PFSK-1 (cell line): ENCODE measurements around the gene DENND6B.

ENCODE experiments used
- POLR2AphosphoS5 ChIP-seq: IDR thresholded peaks from 2 replicates; pipeline ENCODE4 v1.6.1; 2012; ENCODE audit warnings: low read depth, mild to moderate bottlenecking, control low read depth, low read length, moderate library complexity
- TAF1 ChIP-seq: IDR thresholded peaks from 2 replicates; pipeline ENCODE4 v1.6.1; 2012; ENCODE audit warnings: low read length, control low read depth, borderline replicate concordance; ENCODE audit not compliant: insufficient read depth
- TF ChIP-seq, protein P1 (sequence below), 2 experiments: IDR thresholded peaks; 2 replicates each; pipeline versions ENCODE4 v1.6.1 to v1.8.0; 2011 to 2012; ENCODE audit warnings: low read depth in 2 of 2, low read length in 2 of 2, control low read depth in 1 of 2, inconsistent platforms in 1 of 2, mild to moderate bottlenecking in 1 of 2, moderate library complexity in 1 of 2; ENCODE audit not compliant: insufficient read depth in 1 of 2

- no peak for TF ChIP-seq POLR2AphosphoS5
- TF ChIP-seq, protein P1, sequence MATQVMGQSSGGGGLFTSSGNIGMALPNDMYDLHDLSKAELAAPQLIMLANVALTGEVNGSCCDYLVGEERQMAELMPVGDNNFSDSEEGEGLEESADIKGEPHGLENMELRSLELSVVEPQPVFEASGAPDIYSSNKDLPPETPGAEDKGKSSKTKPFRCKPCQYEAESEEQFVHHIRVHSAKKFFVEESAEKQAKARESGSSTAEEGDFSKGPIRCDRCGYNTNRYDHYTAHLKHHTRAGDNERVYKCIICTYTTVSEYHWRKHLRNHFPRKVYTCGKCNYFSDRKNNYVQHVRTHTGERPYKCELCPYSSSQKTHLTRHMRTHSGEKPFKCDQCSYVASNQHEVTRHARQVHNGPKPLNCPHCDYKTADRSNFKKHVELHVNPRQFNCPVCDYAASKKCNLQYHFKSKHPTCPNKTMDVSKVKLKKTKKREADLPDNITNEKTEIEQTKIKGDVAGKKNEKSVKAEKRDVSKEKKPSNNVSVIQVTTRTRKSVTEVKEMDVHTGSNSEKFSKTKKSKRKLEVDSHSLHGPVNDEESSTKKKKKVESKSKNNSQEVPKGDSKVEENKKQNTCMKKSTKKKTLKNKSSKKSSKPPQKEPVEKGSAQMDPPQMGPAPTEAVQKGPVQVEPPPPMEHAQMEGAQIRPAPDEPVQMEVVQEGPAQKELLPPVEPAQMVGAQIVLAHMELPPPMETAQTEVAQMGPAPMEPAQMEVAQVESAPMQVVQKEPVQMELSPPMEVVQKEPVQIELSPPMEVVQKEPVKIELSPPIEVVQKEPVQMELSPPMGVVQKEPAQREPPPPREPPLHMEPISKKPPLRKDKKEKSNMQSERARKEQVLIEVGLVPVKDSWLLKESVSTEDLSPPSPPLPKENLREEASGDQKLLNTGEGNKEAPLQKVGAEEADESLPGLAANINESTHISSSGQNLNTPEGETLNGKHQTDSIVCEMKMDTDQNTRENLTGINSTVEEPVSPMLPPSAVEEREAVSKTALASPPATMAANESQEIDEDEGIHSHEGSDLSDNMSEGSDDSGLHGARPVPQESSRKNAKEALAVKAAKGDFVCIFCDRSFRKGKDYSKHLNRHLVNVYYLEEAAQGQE (IDR thresholded peaks at IDR 0.05; ENCODE audit: insufficient read depth in 1 of 2, low read depth in 2 of 2, low read length in 2 of 2), result no peak
- no peak for TF ChIP-seq TAF1
Observed at GRCh38 chr22:50326225-50326955, 422 bp downstream of the DENND6B start.
